ENCODE results near the gene TNFRSF4.

Gene TNFRSF4

DNA sequence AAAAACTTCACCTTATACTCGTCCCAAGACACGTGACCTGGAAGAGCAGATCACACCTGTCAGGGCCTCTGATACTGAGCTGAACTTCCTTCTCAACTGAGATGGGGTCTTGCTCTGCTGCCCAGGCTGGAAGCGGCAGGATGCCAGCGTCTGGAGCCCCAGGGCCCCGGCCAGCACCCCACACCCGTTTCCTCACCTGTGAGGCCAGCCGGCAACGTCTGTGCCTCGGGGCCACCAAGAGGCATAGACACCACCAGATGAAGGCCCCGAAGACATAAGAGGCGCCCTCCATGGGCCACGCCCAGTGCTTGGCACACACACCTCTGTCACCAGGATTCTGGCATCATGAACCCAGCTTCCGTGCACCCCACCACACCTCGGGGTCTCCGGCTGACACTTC is 9.4 kb upstream of the TNFRSF4 start:
- TF ChIP-seq ZNF274 (IDR thresholded peaks at IDR 0.05; ENCODE audit: low read depth, low read length): no peak
- H3K4me3 ChIP-seq (ENCODE audit: low read length): no peak overlapping the region

DNA sequence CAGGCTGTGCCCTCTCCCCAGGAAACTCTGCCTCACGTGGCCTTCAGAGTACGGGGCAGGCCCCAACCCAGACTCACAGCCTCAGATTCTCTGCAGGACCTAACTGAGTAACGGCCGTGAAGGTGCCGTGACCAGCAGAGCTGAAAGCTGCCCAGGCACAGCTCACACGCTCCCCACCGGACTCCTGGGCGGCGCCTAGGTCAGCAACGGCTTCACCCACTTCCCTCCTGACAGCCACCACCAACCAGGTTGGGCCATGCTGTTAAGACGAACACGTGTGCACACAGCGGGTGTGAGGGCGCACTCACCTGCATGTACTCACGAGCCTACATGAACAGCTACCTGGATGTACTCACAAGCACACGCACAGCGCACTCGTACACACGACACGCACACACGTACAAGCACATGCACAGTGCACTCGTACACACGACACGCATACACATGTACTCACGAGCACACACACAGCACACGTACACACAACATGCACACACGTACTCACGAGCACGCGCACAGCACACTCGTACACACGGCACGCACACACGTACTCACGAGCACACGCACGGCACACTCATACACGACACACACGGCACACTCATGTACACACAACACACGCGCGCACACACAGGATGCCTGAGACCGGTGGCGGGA is 8.7 kb upstream of the TNFRSF4 start:
- TF ChIP-seq ZNF274 (IDR thresholded peaks at IDR 0.05; ENCODE audit: low read depth, low read length): no peak
- H3K4me3 ChIP-seq (ENCODE audit: low read length): no peak overlapping the region

DNA sequence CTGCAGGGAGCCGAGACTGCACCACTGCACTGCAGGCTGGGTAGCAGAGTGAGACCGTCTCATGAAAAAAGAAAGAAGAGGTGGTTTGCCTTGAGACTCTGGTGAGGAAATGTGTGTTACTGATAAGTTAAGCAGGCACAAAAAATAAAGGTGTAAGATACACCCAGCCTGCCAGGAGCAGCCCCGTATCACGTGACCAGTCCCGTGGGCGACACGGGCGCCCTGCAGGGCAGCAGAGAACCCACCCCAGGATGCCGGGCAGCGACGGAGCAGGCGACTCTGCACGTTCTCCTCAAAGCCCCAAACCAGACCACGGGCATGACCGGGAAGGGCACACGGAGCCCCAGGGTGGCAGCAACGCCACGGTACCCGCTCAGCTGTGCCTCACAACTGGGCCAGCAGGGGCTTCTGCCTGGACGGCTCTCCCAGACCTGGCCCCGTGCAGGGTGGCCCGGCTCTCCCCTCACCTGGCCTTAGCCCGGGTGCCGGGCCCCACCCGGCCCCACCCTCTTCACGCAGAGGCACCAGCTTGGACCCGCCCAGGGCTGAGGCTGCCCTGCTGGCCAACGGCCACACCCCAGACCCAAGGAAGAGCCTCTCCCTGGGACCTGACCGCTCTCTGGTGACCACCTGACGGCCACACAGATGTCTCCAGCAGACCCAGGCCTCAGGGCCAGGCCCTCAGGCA is 8.1 kb upstream of the TNFRSF4 start:
- H3K4me3 ChIP-seq (ENCODE audit: low read length): no peak overlapping the region
- TF ChIP-seq ZNF274 (IDR thresholded peaks at IDR 0.05; ENCODE audit: low read depth, low read length): no peak

DNA sequence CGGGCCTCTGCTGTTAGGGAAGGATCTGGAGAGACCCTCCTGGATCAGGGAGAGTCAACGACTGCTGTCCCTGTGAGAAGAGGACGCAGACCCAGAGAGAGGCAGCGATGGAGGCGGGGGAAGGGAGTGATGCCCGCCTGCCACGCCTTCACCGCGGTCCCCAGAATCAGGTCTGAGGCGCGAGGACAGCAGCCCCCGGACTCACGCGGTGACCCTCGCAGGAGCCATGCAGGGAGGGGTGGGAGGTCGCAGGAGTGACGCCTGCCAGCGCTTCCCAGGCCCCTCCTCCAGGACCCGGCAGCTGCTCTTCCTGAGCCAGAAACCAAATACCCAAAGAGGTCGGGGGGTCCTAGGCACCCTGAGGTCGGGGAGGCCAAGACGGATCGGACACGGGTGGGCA is 6.2 kb upstream of the TNFRSF4 start:
- no peak overlapping the region for H3K4me3 ChIP-seq (ENCODE audit: low read length)
- no peak for TF ChIP-seq ZNF274 (IDR thresholded peaks at IDR 0.05; ENCODE audit: low read depth, low read length)

DNA sequence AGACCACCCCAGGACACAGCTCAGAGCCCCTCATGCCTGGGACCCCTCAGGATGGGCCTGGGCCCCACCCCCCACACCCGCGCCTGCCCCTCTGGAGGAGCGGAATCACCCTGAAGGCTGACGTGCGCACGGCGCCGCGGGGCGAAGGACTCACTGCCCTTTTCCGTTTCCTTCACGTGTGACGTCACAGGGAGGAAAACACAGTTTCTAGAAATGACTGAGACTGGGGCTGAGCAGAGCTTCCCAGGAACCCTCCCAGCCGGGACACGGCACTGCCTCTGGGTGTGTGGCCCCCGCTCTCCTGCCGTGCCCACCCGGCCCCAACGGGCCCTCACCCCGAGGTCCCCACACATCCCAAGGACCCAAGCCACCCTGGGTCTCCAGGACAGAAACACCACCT is 5.4 kb upstream of the TNFRSF4 start:
- no peak overlapping the region for H3K4me3 ChIP-seq (ENCODE audit: low read length)
- no peak for TF ChIP-seq ZNF274 (IDR thresholded peaks at IDR 0.05; ENCODE audit: low read depth, low read length)

DNA sequence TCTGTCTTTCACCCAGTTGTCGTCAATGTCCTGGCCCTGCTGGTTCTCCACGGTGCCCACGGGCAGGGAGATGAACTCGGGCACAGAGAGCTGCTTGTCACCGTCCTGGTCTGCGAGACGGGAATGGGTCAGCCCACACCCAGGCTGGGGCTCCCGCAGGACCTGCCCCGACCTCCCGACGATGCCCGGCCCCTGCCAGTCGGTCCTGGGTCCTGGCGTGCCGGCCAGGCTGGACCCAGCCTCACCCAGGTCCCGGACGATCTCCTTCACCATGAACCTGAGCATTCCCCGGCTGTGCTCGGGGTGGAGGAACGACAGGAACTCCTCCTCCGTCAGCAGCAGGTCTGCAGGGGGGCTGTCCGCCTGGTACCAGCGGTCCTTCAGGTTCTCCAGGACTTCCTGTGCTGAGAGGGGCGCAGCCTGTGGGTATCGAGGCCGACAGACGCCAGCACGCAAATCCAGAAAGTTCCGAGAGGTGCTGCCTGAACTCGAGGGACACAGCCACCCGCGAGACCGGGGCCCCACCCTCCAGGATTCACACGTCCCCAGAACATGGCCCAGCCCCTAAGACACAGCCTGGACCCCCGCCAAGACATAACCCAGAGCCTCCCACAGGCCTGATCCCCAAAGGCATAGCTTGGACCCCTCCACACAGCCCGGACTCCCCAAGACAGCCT is 4.7 kb upstream of the TNFRSF4 start:
- H3K4me3 ChIP-seq (ENCODE audit: low read length): no peak overlapping the region
- TF ChIP-seq ZNF274 (IDR thresholded peaks at IDR 0.05; ENCODE audit: low read depth, low read length): no peak

DNA sequence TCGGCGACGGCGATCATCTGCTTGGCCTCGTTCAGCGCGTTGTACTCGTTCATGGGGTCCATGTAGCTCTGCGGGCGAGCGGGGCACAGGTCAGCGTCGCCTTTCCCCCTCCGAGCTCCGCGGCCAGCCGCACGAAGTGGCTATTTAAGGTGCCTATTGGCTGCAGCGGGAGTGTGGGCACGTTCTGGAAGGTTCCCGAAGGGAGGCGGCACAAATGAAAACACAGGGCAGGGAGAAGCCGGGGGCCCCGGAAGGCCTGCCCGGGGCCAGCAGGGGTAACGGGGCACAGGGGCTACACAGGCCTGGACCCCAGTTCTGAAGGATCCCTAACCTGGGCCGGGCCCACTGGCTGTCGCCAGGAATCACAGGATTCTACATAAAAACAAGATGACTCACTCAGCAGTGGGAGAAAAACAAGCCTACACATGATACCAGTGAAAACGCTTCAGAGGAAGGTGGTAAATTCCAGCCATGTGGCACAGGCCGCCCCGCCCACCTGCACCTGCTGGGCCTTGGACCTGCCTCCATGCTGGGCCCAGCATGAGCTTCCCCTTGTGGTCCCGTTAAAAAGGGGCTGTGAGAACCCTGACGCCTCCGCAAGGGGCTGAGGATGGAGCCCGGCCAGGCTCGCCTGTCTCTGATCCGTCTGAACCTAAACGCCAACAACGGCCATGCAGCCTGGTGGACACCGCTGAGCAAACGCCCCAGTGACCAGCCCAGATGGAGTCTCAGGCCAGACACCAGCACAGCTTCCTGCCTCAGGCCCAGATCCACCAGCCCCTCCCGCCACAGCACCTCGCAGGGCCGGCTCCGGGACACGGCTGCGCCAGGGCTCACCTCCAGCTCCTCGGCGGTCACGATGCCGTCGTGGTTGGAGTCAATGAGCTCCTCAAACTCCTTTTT is 3.9 kb upstream of the TNFRSF4 start:
- no peak for TF ChIP-seq ZNF274 (IDR thresholded peaks at IDR 0.05; ENCODE audit: low read depth, low read length)
- no peak overlapping the region for H3K4me3 ChIP-seq (ENCODE audit: low read length)

DNA sequence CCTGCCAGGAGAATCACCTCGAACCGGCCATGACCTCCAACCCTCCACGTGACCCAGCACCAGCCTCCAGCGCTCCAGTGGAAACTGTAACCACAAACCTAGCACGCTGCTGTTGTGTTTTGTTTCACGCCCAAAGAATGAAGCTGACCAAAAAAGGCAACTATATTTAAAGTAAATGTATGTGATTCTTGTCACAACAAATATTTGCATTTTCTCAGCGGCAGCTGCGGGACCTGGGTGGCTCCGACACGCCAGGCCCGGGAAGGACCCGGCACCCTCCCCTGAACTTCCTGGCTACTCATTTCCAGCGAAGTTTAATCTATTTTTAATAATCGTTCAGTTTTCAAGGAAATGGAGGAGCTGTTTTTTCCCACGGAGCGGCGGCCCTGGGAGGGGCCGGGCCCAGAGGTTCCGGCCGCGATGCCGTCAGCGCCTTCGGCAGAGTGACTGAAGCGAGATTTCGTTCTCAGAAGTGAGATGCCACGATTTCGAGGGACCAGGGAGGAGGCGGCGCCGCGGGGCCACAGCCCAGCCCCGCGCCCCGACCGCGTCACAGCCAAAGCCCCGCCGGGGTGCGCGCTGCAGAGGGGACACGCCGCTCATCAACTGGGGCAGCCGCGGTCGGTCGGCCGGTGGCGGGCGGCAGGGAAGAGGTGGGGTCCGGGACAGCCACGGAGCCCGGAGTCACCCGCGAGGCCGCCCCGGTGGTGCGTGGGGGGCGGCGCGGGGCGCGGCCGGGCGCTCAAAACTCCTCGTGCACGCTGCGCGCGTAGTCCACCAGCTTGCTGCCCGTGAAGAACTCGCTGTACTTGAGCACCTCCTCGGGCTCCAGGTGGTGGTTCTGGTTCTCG is 3.0 kb upstream of the TNFRSF4 start:
- no peak for TF ChIP-seq ZNF274 (IDR thresholded peaks at IDR 0.05; ENCODE audit: low read depth, low read length)
- H3K4me3 ChIP-seq (ENCODE audit: low read length): no peak overlapping the region

DNA sequence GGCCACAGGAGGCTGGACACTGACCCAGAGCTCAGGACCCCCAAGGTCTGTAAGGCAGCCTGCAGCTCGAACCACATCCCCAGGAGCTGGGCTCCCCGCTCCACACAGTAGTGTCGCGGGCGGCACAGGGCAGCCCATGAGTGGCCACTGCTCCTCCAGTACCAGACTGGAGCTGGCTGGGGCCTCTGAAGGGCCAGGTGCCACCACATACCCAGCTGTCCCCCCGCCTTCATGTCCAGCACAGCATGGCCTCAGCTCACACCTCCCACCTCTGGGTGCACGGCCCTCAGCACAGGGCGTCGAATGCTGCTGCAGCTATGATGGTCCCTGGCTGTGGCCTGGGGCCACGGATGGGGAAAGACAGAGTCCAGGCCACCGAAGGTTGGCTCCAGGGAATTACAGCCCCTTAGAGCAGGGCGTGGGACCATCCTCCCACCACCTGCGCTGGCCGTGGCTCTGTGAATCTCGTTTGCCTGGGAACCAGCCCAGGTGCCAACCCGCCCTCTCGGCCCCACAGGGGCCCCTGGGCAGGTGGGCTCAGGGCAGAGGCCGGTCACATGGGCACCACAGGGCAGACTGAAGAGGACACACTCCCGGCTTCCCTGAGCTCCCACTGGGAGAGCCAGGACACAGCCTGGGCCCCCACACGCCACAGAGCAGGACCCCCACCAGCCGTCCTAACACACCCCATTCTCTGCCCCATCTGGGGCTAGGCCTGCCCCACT is 2.1 kb upstream of the TNFRSF4 start:
- TF ChIP-seq ZNF274 (IDR thresholded peaks at IDR 0.05; ENCODE audit: low read depth, low read length): no peak
- no peak overlapping the region for H3K4me3 ChIP-seq (ENCODE audit: low read length)

DNA sequence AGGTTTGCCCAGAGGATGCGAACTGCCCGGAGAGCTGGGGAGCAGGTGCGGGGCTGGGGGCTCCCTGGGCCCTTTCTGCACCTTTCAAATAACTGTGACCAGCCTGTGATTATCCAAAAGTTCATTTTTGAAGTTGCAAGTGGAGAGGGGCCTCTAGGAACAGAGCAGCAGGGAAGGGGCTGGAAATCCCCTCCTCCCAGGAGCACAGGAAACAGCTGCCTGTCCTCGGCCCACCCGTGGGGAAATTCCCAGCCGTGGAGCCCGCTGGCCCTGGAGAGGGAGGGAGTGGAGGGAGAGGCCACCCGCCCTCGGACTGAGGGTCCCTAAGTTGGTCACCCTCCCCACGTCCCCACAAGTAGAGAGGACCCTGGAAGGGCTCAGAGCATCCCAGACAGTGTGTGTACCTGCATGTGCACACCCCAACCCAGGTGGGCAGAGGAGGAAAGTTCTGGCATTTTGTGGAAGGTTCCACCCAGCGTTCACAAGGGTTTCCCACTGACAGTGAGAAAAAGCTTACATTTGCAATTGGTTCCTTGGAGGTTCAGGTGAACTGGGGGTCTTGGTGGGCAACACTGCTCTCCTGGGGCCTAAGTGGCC is 1.2 kb upstream of the TNFRSF4 start:
- H3K4me3 ChIP-seq (ENCODE audit: low read length): no peak overlapping the region
- no peak for TF ChIP-seq ZNF274 (IDR thresholded peaks at IDR 0.05; ENCODE audit: low read depth, low read length)

DNA sequence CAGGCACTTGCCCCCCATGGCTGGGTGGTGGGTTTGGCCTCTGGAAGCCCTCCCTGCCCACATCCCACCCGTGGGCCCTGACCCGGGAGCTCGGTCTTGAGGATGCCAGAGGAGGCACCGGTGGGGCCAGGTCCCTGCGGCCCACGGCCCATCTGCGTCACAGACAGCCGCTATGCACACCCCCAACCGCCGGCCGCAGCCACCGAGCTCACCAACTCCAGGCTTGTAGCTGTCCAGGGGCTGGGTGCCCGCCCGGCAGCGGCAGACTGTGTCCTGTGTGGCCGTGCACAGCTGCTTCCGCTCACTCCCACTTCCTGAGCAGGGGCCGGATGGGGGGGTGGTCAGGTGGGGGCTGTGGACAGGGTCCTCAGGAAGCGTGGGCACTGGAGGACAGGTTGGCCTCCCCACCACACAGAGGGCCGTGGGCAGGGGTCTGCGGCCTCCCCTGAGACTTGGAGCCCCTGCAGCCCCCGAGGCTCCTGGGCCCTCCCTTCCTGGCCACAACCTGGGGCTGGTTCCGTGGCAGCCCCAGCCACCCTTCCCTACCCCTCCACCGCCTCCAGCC is 1.1 kb downstream of the TNFRSF4 start:
- TF ChIP-seq ZNF274 (IDR thresholded peaks at IDR 0.05; ENCODE audit: low read depth, low read length): no peak
- H3K4me3 ChIP-seq (ENCODE audit: low read length): no peak overlapping the region; the same call in 1 of the 2 replicates

All from GM08714 (cell line).